T-helper 22 cell (primary cell): ENCODE measurements around the gene PLXDC2.

Source experiments
- DNase-seq: peaks from one replicate; pipeline ENCODE4 v3.0.0-alpha.2; 2020; ENCODE audit warnings: low read depth

Gene PLXDC2

DNA sequence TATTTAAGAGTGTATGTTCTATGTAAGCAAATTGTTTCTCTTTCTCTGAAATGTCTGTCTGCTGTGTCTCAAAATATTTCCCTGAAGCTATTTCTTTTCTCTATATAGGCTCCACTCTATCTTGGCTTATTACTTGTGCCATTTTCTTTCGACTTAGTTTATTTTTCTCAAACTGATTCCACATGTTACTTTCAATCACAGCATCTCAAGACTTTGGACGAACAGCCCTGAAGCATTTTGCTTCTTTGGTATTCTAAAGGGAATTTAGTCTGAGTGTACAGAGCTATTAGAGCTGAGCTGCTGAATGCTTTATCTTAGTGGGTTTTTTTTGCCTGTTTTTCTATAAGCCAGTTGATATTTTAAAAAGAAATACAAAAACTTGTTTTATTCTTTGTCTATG is 95.7 kb downstream of the PLXDC2 start:
- no peak for DNase-seq

DNA sequence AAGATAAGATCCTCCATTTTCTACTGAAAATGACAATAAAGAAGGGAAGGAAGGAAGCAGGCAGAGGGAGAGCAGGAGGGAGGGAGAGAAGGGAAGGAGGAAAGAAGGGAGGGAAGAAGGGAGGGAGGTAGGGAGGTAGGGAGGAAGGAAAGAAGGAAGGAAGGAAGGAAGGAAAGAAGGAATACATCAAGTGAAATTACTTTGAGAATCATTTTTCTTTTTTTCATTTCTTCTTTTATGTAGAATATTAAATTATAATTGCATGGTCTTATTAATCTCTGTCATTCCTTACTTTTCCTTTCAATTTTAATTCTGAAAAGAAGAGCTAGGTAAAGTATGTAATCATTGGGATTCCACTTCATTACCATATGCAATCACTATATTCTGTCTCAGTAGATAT is 97.8 kb downstream of the PLXDC2 start:
- DNase-seq = no peak

DNA sequence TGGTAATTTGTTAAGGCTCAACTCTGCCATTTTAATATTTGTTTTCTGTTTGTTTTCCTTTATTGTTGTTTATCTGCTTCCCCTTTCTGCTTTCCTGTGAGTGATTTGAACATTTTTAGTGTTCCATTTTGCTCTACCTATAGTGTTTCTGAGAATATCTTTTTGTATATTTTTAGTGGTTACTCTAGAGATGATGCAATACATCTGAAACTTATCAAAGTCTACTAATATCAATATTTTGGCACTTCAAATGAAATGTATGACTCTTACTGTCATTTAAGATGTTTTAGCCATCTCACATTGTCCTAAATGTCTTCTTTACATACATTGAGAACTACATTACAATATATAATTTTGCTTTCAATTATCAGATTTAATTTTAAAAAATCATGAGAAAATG is 98.9 kb downstream of the PLXDC2 start:
- DNase-seq = no peak

DNA sequence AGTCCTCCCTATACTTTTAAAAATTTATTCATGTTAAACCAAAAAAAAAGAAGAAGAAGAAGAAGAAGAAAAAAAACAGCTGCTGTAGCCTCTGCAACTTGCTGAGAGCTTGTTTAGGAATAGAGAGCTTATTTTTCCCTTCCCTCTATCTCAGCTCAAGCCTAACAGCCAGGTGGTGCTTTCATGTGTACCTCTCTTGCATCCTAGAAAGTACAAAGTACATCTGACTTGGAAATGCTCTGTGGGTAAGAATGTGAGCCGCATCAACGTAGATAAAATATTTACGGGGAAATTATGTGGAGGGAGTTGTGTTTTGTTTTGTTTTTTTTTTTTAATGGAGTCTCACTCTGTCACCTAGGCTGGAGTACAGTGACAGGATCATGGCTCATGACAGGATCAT is 99.6 kb downstream of the PLXDC2 start:
- DNase-seq = no peak

DNA sequence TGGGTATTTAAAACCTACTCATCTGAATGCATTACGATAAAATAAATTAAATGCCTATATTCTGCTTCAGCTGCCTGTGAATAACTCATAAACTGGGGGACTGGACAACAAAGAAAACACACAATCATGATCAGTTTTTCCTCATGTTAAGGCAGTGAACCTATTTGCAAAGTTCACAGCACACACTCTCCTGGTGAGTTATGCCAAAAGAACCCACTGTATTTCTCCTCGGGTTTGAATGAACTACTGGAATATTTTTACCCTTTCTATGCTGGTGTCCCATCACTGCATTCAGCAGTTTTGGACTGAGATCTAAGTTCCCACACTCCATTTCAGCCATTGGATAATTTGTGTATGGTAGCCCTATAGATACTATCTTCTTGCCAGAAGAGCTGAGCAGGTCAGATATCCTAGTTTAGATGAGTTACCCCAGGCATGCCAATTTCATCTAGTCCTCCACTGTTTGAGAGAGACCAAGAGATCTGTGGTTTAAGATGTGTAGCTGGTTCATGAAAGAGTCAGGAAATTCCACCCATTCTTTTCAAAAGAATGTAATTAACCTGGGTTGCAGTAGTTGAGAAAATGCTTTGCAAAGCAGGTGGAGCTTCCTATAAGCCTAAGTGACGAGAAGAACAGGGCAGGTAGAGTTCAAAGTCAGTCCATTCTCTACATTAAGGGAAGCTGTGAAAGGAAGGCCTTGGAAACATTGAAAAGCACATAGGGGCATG is 101.7 kb downstream of the PLXDC2 start:
- DNase-seq = no peak

DNA sequence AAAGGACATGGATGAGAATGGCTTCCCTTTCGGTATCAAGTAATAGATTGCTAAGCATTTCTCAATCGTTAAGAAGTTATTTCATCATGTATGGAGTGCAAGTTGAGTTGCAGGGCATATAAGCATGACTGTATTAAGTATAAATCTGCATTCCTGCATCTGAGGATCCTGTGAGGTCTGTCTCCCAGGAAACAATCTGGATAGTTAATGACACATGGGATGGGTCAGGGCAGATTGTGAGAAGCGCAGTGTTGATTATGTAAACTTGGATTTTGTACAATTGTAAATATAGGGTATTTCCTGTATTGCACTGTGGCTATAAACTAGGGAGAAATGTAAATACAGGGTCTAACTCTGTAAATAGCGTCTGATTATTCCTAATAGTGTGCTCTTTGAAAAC is 102.6 kb downstream of the PLXDC2 start:
- no peak for DNase-seq

DNA sequence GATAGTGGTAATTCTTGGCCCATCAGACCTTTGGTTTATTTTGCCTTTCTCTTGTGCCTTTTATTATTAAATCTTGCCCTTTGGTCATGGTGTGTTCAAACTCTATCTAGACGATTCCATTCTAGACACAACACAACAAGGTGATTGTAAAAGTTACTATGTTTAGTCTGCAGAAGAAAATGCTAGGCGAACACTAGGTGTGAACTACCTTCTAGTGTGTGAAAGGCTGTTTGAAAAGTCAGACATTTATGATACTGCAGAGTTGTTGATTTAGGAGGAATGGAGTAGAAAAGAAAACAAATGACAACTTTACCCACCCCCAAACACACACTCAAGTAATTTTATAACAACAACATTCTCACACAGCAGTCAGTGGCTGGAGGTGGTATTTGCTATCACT is 103.4 kb downstream of the PLXDC2 start:
- DNase-seq = no peak

DNA sequence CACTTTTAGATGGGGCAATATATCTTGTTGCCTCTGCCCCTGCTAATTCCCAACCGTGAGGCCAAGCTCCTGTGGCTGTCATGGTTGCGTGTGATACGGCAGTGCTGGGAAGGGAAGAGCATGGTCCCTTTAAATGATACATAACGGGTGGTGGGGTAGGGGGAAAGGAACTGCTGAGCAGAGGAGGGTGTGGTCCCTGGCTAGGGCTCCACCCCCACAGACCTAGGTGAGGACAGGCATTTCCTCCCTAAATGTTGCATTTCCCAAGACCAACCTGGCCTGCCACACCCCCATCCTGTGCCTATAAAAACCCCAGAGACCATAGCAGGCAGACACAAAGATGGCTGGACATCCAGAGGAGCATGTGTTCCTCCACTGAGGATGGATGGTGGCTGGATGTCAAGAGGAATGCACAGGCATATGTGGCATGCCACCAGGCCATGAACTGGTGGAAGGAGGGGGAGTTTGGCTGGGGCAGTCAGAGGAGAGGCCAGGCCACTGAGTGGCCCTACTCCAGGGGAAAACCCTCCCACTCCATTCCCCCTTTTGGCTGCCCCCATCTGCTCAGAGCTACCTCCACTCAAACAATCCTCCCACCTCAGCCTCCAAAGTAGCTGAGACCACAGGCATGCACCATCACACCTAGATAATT is 104.0 kb downstream of the PLXDC2 start:
- DNase-seq = no peak

DNA sequence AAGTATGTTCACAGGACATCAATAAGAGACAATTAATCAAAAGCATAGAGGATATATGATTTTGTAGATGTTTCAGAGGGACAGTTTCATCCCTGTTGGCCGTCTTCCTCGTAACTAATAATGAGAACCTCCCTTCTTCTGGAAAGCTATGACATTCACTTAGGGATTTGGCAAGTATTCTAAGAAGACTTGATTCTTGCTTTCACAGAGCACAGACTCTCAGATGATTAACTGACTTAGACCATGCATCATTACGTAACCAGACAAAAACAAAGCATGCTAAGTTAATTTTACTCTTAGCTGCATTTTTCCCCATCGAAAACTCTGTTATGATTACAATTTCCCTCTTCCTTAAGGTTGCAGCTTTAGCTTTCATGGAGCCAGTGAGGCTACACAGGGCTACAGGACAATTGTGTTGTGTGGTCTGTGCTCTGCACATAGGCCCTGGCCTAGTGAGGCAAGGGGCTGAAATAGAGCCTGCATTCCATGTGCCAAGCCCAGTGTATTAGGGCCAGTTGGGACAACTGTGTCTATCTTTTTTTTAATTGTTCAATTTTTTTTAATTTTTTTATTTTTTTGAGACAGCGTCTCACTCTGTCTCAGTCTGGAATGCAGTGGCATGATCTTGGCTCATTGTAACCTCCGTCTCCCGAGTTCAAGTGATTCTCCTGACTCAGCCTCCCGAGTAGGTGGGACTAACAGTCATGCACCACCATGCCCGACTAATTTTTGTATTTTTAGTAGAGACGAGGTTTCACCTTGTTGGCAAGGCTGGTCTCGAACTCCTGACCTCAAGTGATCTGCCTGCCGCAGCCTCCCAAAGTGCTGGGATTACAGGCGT is 105.3 kb downstream of the PLXDC2 start:
- DNase-seq = no peak

DNA sequence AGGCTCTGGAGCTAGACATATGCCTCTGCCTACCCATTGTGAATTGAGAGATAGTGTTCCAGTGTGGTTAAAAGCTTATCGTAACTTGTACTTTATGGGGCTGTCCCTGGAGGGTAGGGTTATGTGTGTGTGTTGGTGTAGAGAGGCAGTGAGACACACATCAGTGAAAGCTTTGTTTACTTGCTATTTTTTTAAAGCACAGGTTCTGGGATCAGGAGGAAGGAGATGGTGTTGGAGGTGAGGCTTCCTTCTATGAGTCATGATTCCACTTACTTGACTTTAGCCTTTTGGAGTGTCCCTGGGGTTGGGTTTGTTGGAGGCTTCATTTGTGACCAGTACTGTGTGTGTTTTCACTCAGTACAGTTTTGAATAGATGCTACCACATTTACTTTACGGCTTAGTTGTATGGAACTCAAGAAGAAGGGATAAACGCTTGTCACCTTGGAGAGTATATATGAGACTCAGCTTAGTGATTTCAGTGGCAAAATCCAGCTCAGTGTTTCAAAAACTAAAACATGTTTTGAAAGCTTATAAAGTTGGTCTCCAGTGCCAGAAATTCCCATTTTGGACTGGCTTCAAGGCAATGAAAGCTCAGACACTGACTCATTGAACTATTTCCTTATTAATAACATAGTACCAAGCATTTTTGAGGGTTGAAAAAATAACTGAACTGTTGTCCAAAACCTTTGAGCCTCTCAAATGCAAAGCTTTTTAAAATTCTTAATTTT is 106.2 kb downstream of the PLXDC2 start:
- DNase-seq = no peak

DNA sequence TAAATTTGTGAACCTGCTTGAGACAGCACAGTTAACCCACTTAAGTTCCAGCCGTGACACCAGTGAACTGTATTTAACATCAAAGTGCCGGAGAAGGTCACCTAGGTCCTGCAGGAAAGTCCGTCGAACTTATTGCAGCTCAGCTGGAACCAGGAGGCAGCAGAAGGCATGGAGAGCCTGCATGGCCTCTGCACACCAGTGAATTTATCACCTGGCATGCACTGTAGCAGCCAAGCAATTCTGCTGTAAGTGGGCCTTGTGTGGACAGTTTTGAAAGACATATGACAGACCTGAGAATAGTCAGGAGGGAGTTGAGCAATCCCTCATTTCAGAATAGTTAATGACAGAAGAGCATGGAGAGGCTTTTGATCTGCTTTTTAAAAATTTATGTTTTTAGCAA is 108.8 kb downstream of the PLXDC2 start:
- DNase-seq = no peak

DNA sequence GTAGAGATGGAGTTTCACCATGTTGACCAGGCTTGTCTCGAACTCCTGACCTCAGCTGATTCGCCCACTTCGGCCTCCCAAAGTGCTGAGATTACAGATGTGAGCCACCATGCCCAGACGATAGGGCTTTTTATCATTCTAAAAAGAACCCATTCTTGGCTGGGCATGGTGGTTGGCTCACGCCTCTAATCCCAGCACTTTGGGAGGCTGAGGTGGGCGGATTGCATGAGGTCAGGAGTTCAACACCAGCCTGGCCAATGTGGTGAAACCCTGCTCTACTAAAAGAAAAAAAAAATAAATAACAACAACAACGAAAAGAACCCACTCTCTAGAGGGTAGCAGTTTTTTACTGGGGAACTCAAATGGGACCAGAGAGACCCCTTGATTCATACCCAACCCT is 112.7 kb downstream of the PLXDC2 start:
- no peak for DNase-seq

DNA sequence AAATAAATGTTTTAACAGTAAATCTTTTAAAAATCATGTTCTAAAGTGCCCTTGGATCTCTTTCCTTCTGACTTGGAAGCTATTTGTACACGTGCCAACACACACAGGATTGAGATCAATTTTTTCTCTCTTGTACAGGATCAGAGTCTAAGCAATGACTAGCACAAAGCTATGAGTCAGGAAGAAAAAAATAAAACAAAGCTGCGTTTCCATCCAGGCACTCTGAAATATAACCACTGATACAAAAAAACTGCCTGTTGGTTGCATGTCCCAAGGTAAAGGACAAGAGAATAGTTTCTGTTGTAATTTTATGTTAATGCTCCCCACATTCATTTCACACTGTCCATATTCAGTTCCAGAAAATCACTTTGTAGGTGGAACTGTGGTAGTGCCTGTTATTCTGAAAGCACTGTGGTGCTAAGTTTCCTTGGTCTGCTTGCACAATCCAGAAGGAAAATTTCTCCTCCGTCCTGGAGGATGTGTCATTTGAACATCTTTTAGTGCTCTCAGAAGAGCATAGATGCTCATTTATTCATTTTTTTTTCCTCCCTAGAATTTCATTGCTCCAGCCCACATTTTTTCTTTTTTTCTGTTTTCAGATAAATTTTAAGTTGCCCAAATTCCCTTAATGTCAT is 113.4 kb downstream of the PLXDC2 start:
- no peak for DNase-seq

DNA sequence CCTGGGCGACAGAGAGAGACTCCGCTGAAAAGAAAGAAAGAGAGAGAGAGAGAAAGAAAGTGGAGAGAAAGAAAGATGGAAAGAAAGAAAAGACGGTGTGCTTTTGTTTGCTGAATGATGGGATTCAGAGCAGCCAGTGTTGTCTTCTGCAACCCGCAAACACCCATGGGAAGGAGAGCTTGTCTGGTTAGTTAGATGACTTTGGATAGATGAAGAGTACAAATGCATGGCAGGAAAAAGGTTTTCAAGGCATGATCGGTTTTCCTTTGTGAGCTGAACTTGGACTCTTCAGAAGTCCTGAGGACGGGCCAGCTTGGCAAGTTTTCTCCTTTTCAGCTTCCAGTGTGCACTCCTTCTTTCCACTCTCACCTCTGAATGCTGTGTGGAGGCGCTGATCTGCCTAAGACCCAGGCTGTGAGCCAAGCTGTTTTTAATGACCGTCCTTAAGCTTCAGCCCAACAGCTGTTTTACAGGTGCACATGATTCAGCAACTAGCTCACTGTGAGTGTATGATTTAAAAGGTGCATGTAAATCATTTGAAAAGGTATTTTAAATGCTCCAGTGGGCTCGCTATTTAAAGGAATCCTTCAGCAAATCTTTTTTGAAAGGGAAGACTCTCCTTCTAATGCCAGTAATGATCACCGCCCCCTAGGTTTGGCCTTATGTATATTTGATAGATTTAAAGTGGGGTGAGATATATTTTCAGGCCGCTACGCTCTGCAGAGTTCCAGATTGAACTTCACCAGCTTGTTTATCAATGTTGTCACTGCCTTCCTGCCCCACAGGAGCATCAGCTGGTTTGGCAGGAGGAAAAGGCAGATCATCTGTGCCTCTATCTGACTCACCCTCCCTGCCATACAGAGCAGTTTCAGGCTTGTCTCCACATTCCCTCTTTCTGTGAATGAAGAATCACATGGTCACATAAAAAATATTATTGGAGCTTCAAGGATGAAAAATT is 115.0 kb downstream of the PLXDC2 start:
- no peak for DNase-seq

DNA sequence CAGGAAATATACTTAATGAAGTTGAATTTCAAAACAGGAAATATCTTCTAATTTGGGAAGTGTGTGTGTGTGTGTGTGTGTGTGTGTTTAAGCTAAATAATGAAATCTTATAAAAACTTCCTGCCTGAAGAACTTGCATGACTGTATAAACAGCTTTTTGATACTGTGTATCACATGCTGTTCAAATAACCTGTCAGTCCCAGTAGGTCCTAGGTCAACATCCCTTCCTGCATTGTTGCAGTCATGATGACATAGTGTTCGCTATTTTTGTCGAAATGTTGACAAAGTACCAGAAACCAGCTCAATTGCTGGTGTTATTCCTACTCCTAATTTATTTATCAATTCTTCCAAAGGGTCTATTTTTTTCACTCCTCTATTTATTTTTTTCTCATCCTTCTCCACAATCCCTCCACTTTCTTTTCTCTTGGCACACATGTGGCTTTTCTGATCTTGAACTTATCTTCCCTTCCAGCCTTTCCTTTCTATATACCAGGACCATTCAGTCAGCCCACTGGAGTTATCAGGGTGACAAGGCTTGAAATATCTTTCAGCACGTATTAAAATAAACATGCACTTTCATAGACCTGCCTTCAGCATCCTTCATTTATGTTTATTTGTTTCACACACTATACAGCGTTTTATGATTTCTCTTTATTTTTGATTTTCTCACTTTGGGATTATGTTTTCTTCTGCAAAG is 115.8 kb downstream of the PLXDC2 start:
- no peak for DNase-seq

DNA sequence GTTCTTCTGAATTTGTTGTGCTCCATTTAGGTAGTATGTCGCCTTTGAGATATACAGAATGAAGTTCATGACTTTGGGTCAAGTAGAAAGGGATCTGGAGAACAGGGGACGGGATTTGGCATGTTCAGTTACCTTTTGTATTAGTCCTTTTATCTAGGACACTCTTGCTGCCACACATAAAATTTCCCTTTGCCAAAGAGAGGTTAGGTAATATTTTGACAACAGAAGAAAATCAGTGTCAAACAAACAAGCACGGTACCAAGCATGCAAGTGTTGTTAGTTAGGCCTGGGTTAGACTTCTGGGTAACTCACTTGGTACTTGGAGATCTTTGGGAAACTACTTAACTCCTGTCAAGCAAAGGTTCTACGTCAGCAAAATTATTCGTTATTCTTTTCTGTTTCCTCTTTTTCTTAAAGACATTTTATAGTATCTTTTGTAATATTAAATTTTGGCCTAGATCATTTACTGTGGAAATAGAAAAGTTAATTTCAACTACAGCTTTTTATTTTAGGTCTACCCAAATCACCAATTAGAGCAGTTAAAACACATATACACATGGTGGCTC is 116.7 kb downstream of the PLXDC2 start:
- DNase-seq = no peak

DNA sequence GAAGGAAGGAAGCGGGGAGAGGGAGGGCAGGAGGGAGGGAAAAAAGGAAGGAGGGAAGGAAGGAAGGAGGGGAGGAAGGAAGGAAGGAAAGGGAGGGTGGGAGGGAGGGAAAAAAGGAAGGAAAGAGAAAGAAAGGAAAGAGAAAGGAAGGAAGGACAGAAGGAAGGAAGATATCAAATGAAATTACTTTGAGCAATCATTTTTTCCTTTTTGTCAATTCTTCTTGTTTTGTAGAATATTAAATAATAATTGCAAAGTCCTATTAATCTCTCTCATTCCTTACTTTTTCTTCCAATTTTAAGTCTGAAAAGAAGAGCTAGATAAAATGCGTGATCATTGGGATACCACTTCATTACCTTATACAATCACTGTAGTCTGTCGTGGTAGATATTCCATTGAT is 117.5 kb downstream of the PLXDC2 start:
- no peak for DNase-seq

DNA sequence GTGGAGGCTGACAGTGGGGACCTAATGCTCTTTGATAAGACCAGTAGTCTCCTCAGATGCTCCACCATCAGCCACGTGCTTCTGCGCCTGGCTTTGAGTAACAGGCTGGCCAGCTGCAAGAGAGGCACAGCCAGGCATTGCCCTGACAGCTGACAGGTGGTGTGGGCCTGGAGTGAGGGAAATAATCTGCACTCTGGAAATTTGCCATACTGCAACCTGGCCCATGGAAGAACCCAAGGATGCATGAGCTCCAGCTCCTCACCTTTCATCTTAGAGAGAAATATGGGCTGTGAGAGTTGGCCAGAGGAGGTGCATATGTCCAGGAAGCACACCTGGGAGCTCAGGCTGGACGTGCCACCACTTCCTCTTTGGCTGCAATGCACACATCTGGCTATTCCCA is 118.9 kb downstream of the PLXDC2 start:
- no peak for DNase-seq

DNA sequence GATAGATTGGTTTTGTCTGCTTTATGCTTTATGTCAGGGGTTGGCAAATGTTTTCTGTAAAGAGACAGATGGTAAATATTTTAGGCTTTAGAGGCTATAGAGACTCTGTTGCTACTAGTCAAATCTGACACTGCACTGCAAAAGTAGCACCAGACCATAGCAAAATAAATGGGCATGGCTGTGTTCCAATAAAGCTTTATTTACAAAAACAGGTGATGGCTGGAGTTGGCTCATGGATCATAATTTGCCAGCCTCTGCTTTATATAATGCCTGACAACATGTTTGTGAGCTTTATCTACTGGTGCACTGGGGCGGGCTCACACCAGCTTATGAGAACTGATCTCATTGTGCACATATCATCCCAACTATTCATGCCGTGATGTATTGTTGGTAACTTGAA is 120.1 kb downstream of the PLXDC2 start:
- no peak for DNase-seq

DNA sequence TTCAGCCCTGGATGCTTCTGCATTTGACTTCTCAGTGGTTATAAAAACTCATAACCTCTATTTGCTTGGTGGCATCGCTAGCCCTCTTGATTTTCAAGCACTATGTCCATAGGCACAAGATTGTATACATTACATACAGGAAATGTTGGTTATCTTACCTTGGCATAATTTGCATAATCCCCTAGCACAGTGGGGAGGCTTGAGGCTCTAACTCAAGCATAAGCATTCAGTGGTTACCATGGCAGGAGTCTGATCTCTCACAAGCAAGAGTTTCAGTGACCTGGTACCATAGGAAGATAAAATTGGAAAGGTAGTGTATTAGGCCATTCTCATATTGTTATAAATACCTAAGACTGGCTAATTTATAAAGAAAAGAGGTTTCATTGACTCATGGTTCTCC is 121.8 kb downstream of the PLXDC2 start:
- no peak for DNase-seq
